ENCODE results near the gene PCBP3. TPM values are rescaled to one million over a fixed set of nuclear protein-coding genes. Genes with fewer than 3 reads are reported as not detected.
"Not testable (repeated sequence)": the region's sequence is repeated elsewhere in the genome, so short reads cannot be mapped to it uniquely, and the experiment has no call there.

The PCBP3 gene
- polyA plus RNA-seq, 1 donor: 0.89 TPM

DNA sequence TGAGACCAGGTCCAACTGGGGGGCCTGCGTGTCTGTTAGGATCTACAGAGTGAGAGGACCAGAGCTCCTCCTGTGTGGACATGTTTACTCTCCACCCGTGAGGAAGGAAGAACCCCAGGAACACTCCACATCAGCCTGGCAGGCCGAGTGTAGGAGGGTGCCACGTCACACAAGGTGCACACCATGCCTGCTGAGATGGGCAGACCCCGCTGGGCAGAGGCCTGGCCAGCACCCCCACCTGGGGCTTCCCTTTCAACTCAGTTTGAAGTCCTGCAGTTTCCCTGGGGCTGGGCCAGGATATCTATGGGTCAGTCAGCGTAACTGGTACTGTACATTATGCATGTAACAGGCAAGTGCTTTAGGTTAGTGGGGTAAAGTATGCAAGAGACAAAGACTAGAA is 30.1 kb upstream of the PCBP3 start:
- DNase-seq (ENCODE audit: low read depth): no peak

DNA sequence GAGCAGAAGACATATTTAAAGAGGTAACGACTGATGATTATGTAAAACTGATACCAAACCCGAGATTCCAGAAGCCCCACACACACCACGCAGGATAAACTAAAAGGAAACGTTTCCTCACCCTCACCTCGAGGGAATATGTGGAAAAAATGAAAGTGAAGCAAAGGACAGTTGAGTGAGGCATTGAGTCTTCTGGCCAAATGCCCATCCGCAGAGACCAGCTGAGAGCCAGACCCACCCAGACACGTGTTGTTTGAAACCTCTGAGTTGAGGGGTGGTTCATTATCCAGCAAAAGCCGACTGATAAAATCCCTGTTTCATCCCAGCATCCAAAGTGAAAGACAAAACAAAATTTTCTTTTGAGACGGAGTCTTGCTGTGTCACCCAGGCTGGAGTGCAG is 29.6 kb upstream of the PCBP3 start:
- DNase-seq (ENCODE audit: low read depth): no peak

GRCh38 chr21:45615145-45615711 is 28.3 kb upstream of the PCBP3 start:
- DNase-seq (ENCODE audit: low read depth): no peak

DNA sequence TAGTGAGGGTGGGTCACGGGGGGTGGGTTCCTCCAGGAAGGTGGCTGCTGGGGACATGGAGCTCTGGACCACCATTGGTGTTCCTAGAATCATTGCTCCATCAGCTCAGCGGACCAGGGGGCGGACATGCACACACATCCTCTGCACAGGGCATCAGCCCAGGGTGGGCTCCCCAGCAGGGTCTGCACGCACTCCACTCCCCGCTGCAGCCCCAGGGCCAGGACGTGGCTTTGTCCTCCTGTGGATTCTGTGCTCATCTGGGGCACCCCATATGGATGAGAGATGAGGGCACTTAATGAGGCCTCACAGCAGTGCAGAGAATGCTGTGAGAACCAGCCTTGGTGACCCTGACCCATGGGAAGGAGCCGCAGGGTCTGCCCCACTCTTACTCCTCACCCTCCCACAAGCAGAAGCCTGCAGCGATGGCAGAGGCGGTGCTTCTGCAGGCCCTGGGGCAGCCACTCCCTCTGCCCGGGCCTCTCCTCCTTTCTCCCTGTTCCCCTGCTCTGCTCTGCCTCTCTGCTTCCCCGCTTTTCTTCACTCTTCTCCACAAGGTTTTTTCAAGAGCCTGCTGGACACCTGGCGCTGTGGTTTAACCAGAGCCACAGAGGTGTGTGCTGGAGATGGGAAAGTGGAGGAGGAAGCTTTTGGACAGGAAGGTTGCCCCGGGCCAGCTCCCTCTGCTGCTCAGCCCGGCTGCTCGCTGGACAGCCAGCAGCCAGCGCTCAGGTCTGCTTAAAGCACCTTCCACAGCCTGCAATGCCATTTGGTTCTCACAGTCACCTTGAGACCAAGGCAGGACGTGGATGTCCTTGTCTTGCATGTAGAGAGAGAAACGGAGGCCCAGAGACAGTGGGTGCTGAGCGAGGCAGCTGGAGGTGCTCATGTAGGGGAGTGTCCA is 26.3 kb upstream of the PCBP3 start:
- DNase-seq (ENCODE audit: low read depth): no peak

DNA sequence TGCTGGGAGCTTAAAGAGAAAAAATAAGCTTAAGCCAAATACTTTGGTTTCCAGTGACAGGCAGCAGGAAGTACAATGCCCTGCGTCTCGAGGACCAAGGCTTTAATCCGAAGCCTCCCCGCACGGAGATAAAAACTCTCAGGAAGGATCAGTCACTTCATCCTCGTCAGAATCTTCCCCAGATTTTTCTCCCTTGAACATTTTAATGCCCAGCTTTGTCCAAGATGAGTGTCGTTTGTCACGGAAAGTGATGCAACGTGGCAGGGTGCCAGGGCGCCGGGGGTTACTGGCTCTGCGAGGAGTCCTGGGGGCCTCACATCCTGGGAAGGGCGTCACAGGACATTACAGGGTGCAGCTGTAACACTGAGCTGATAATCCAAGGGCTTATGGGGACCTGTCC is 25.2 kb upstream of the PCBP3 start:
- no peak for DNase-seq (ENCODE audit: low read depth)

GRCh38 chr21:45618846-45619485 is 24.6 kb upstream of the PCBP3 start:
- no peak for DNase-seq (ENCODE audit: low read depth)

GRCh38 chr21:45620201-45620923 is 23.2 kb upstream of the PCBP3 start:
- DNase-seq (ENCODE audit: low read depth): no peak

- DNase-seq (ENCODE audit: low read depth): not testable (repeated sequence)
Observed at GRCh38 chr21:45621435-45622331, 21.8 kb upstream of the PCBP3 start.

DNA sequence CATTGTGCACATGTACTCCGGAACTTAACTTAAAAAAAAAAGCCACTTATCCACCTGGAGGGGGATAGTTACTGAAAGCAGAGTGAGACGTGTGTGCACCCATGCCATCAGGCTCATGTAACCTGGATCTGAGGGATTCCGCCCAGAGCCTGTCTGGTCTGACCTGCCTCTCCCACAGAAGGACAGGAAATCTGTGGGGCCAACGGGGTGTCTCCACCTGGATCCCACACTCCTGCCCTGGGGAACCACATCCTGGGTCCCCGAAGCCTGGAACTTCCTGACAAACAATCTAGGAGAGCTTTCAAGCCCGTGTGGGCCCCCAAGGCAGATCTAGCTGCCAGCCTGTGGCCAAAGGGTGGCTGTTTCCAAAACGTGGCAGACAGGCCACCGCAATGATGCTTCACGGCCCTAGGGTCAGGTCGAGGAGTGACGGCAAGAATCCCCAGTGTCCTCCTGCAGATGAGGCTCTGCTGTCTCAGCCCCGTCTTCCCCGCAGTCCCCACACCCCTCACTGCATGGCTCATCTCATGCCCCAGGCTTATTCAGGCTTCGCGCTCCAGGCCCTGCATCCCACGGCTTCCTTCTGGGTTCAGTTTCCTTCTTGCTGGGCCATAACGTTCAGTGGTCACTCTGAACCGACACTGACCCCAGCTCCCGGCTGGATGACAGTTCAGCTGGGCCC is 21.0 kb upstream of the PCBP3 start:
- no peak for DNase-seq (ENCODE audit: low read depth)

- DNase-seq (ENCODE audit: low read depth): no peak
Observed at GRCh38 chr21:45623436-45623835, 20.1 kb upstream of the PCBP3 start.

DNA sequence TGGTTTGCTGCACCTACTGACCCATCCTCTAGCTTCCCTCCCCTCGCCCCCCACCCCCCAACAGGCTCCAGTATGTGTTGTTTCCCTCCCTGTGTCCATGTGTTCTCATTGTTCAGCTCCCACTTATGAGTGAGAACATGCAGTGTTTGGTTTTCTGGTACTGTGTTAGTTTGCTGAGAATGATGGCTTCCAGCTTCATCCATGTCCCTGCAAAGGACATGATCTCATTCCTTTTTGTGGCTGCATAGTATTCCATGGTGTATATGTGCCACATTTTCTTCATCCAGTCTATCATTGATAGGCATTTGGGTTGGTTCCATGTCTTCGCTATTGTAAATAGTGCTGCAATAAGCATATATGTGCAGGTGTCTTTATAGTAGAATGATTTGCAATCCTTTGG is 17.4 kb upstream of the PCBP3 start:
- not testable (repeated sequence) for DNase-seq (ENCODE audit: low read depth)

DNA sequence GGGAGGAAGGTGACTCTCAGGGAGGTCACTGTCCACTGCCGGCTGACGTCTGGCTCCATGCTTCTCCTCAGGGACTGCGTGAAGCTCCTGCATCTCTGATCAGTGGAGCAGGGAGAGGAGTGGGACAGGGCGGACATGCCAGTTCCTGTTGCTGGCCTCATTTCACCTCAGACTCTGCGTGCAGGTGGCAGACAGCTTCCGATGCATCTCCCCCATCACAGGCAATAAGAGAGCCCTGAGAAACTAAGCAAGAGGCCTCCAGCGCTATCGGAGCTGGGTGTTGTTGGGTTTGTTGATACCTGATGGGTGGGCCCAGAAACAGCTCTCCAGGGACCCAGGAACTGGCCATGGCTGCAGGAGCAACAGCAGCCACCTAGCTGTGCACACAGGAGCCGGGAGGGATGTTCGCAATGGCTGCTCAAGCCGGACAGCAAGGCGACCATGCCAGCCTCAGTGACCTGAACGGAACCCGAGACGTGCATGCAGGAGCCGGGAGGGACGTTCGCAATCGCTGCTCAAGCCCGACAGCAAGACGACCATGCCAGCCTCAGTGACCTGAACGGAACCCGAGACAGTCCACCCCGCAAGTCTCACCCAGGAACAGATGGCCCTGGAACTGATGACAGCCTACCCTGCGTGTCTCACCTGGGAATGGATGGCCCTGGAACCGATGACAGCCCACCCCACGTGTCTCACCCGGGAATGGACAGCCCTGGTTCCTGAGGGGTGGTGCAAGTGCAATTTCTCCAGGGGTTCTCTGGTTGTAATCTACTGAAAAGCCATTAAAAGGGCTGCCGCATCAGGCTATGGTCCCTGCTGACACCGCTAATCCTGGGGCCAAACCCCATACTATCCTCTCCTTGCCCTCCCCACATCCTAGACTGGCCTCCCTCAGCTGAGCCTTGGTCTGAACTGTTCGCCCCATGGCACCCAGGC is 14.2 kb upstream of the PCBP3 start:
- DNase-seq (ENCODE audit: low read depth): no peak

GRCh38 chr21:45630066-45630694 is 13.3 kb upstream of the PCBP3 start:
- no peak for DNase-seq (ENCODE audit: low read depth)

GRCh38 chr21:45630876-45631275 is 12.6 kb upstream of the PCBP3 start:
- no peak for DNase-seq (ENCODE audit: low read depth)

DNA sequence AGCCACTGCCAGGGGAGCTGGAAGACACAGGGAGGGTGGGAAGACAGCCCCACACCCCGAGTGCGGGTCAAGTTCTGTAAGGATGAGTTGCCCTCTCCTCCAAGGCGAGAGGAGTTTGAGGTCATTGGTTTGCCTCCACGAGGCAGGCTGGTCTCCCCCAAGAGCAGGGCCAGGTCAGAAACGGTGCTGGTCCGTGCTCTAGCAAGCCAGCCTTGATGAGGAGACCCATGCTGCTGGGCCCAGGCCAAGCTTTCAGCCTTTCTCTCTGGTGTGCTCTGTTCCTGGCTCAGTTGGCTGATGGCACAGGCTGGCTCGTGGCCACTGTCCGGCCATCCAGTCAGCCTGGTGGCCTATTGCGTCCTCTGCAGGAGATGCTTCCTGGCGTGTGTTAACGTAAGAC is 12.0 kb upstream of the PCBP3 start:
- no peak for DNase-seq (ENCODE audit: low read depth)

- DNase-seq (ENCODE audit: low read depth): no peak
Observed at GRCh38 chr21:45632160-45632559, 11.4 kb upstream of the PCBP3 start.

DNA sequence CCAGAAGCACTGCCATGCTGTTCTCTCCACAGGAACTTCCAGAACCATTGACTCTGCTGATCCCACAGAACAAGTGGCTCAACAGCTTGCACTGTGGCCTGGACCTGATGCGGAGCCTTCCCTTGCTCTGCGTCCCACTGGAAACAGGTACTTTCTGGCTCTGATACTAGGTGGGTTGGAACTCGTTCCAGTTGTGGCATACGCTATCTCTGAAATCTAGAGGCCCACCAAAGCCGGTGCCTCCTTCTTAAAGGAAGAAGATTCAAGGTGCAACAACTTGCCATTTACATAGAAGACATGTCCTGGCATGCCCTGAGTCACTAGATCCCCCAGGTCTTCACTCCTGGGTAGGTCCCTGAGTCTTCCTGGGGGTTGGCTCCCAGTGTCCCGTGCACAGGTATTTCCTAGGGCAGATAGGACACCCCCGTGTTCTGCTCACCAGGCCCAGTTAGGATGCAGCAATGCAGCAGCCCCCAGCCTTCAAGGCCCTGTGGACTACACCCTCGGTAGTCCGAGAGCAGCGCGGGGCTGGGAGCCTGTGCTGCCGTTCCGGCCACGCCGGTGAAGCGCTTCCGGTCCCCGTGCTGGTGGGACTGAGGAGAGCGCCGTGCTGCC is 10.8 kb upstream of the PCBP3 start:
- DNase-seq (ENCODE audit: low read depth): no peak

DNA sequence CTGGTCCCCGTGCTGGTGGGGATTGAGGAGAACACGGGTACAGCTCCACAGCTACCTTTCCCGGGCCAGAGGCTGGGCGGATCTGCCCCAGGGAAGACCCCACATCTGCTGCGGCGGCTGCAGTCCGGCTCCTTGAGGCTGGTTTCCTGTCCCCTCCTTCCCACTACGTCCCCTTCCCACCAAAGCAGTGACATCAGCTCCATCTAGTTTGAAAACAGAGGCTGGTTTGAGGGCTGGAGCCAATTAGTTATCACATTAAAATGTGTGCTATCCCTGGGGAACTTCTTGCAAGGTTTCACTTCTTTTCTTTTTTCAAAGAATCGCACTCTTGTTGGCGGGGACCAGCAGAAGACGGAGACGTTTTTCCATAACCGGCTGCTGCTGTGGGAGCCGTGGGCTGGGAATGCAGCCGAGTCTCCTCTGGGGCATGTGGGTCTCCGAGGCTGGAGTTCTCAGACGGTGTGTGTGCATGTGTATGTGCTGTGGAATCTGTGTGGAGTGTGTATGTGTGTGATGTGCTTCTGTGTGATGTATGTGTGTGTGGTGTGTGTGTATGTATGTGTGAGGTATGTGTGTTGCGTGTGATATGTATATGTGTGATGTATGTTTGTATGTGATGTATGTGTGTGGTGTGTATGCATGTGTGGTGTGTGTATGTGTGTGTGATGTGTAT is 8.9 kb upstream of the PCBP3 start:
- no peak for DNase-seq (ENCODE audit: low read depth)

All from forelimb muscle (tissue), 1 donor.